GM10266 (cell line): ENCODE measurements around the gene TEX44.

ENCODE experiments used
- DNase-seq: peaks from one replicate; pipeline ENCODE4 v3.0.0; 2012; ENCODE audit errors: extremely low spot score
- CTCF ChIP-seq: IDR thresholded peaks from 2 replicates; pipeline ENCODE4 v1.5.1; 2012; ENCODE audit warnings: mild to moderate bottlenecking, low read depth; ENCODE audit not compliant: control insufficient read depth, insufficient read depth; ENCODE audit errors: missing control alignments

Gene TEX44

GRCh38 chr2:231611273-231612108, 18.8 kb downstream of the TEX44 start:
- DNase-seq = no peak
- no peak for TF ChIP-seq CTCF

- no peak for DNase-seq
- no peak for TF ChIP-seq CTCF
Measured at GRCh38 chr2:231612109-231612455, 19.4 kb downstream of the TEX44 start.

- TF ChIP-seq CTCF = peak; percentile 90
Measured at GRCh38 chr2:231612456-231613330, 20.0 kb downstream of the TEX44 start.

GRCh38 chr2:231613331-231613662, 20.6 kb downstream of the TEX44 start:
- no peak for DNase-seq
- TF ChIP-seq CTCF = no peak

More at GRCh38 chr2:231612456-231613330, 20.0 kb downstream of the TEX44 start:
- peak; percentile 94 for DNase-seq

- TF ChIP-seq CTCF = peak; percentile 12
- DNase-seq = peak; percentile 95
Measured at GRCh38 chr2:231613663-231614558, 21.2 kb downstream of the TEX44 start.

GRCh38 chr2:231614559-231615057, 21.9 kb downstream of the TEX44 start:
- DNase-seq = no peak
- TF ChIP-seq CTCF = no peak
